Activated CD4-positive, alpha-beta T cell treated with anti-CD3 and anti-CD28 coated beads, Interleukin-10, Interleukin-2, amounts not matched to agents 100 ng/mL and 50 ng/mL, durations not matched to agents 16 hours and 8 hours (primary cell): ENCODE results near the gene MDM4.
A peak's percentile ranks its signal among the peaks of the same experiment; 100 is the strongest.
"Not testable (repeated sequence)": the region's sequence is repeated elsewhere in the genome, so short reads cannot be mapped to it uniquely, and the experiment has no call there.

Experiments used
- DNase-seq: peaks from one replicate; pipeline ENCODE4 v3.0.0-alpha.2; 2020

The MDM4 gene

DNA sequence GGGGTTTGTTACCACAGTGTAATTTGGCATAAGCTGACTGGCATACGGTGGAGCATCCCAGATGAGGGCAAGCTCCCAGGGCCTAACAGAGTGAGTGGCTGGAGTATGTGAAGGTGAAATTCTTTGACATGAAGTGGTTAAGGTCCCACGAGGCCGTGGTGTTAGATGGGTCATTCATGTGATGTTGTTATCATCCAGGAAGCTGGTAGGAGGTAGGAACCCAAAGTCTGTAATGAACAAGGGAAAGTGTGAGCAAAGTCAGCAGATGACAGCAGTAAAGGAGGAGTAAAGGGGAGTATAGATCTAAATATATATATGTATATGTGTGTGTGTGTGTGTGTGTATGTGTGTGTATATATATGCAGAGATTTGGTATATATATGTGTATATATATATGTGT is 47.6 kb downstream of the MDM4 start:
- peak; percentile 16 for DNase-seq

GRCh38 chr1:204564835-204565234 is 48.6 kb downstream of the MDM4 start:
- DNase-seq, result peak; percentile 31

GRCh38 chr1:204565617-204566582 is 49.7 kb downstream of the MDM4 start:
- DNase-seq, result peak; percentile 81

- no peak for DNase-seq
These were observed 50.4 kb downstream of the MDM4 start for GRCh38 chr1:204566583-204566955.

- DNase-seq, result peak; percentile 53
These were observed 50.9 kb downstream of the MDM4 start for GRCh38 chr1:204567071-204567470.

- DNase-seq, result no peak
These were observed 52.5 kb downstream of the MDM4 start for GRCh38 chr1:204568576-204569315.

DNA sequence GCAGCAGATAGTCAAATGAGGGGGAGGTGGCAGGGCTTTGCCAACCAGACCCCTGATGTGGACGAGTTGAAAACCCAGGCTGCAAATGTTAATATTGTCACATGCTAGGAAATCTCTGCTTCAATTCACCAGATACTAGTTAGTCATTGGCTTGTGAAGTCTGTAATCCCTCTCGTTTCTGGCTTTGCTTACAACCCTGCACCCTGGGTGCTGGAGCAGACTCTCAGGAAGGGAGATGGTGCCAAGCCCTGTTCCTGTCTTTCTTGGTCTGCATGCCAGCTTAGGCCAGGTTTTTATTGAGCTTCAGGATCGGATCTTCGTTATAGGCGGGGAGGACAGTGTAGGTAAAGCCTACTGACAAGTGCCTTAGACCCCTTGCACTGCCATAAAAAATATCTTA is 53.3 kb downstream of the MDM4 start:
- DNase-seq, result no peak

GRCh38 chr1:204570021-204570420 is 53.8 kb downstream of the MDM4 start:
- DNase-seq, result not testable (repeated sequence)

DNA sequence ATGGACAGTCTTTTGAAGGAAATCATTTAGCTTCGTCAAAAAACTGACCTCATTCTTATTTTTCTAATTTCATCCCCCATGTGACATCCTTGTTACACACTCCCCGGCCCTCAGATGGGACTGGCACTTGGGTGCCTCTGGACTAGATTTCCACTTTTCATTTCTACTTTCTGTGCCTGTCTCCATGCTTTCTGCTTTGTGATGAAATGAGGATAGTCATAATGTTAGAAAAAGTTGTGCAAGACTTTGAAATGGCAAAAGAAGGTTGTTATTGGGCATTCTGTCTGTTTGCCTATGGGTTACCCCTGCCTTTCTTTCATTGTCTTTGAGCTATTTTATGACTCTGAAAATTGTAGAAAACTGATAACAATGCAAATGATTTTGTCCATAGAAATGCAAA is 54.9 kb downstream of the MDM4 start:
- no peak for DNase-seq

- DNase-seq, result no peak
These were observed 55.4 kb downstream of the MDM4 start for GRCh38 chr1:204571631-204572030.

DNA sequence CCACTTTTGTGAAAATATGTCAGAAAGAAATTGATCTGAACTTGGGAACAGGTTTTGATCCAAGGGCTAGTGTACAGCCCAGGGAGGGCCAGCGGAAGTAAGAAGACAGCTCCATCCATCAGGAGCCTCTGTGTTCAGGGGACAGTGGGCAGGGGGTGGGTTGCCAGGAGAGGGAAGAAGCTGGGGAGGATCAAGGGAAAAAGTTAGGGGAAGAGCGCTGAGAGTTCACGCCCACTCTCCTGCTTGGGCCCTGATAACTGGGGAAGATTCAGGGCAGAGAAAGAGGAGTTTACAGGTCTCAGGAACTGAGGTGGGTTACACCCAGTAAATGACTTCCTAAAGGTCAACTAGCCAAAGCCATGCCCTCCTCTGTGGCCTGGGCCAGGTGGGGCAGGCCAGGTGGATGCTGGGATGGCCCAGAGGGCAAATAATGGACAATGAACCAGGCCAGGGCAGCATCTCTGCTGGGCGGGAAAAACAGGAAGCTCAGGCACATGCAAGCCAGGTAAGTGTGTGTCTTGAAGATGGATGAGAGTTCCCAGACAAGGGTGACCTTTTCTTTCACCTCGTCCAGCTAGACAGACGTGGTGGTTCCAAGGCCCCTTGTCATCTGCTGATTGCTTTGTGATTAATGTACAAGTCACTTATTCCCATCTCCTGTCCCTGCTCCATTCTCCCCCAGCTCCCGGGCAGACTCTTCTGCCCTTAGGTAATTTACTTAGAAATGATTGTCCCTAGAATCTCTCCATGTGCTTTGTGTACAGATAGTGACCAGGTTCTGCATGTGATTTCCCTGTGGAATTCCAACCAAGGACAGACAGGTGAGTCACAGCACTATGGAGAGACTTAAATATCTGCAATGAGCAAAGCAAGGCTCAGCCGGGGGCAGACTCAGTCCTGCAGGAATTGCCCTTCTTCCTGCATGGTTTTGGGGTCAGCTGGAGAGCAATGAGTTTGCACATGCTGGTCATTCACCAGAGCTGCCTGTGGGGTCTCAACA is 57.0 kb downstream of the MDM4 start:
- DNase-seq, result no peak

DNA sequence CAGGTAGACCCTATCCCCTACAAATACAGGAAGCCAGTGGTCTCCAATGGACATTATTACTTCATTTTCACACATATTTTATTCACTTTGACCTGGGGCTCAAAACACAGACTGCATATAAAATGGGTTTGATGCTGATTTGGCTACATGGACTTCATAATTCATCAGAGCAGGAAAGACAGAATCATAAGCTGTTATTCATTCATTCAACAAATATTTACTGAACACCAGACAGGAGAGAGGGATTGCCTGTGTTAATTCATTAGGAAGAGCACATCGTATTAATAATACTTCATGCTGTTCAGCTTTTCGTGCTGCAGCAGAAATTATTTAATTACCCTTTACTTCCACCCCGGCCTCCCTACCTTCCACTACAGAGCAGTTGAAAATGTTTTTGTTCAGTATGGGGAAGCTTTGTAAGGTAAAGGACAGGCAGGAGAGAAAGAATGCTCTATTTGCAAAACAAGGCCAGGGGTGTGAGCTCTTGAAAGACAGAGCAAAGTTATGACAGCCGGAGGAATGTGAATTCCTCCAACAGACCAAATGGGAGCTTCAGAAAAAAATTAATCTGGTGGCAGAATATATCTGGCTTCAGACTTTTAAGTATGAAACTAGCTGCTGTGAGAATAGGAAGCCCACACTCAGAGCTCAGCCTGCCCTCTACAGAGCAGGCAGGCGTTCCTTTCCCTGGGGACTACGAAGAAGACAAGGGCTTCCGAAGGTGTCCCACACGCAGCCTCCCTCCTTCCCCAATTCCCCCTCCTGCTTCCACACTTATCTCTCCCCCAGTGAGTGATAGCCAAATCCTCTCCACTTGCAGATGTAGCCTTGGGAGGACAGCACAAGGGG is 58.0 kb downstream of the MDM4 start:
- no peak for DNase-seq

DNA sequence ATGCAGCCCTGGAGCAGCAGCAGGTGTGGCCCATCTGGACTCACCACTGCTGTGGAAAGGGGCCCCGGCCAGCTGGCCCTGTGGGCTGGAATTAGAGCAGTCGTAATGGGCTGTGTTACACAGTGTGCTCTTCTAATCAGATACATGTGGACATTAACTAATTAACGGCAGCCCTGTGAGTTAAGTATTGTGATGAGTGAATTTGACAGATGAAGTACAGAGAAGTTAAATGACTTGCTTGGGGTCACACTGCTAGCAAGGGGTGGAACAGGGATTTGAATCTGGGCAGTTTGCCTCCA is 58.6 kb downstream of the MDM4 start:
- DNase-seq, result no peak

- no peak for DNase-seq
These were observed 59.3 kb downstream of the MDM4 start for GRCh38 chr1:204575221-204576190.

- no peak for DNase-seq
These were observed 60.2 kb downstream of the MDM4 start for GRCh38 chr1:204576422-204576821.

- no peak for DNase-seq
These were observed 61.7 kb downstream of the MDM4 start for GRCh38 chr1:204577794-204578478.

GRCh38 chr1:204578867-204579664 is 62.9 kb downstream of the MDM4 start:
- peak; percentile 65 for DNase-seq

- DNase-seq, result no peak
These were observed 63.5 kb downstream of the MDM4 start for GRCh38 chr1:204579681-204580080.

- DNase-seq, result no peak
These were observed 64.7 kb downstream of the MDM4 start for GRCh38 chr1:204580862-204581261.
